HG02610 (cell line): Measurements from ENCODE around the gene HOOK2.
"Not testable (repeated sequence)": the region's sequence is repeated elsewhere in the genome, so short reads cannot be mapped to it uniquely, and the experiment has no call there.

Experiments
- ATAC-seq: cut with Tn5 transposase; IDR thresholded peaks from one replicate; pipeline ENCODE4 v1.9.1; 2021; ENCODE audit warnings: mild to moderate bottlenecking, moderate library complexity; ENCODE audit not compliant: unreplicated experiment

The HOOK2 gene

GRCh38 chr19:12722566-12723380, 52.6 kb downstream of the HOOK2 start:
- ATAC-seq, result peak; percentile 68

DNA sequence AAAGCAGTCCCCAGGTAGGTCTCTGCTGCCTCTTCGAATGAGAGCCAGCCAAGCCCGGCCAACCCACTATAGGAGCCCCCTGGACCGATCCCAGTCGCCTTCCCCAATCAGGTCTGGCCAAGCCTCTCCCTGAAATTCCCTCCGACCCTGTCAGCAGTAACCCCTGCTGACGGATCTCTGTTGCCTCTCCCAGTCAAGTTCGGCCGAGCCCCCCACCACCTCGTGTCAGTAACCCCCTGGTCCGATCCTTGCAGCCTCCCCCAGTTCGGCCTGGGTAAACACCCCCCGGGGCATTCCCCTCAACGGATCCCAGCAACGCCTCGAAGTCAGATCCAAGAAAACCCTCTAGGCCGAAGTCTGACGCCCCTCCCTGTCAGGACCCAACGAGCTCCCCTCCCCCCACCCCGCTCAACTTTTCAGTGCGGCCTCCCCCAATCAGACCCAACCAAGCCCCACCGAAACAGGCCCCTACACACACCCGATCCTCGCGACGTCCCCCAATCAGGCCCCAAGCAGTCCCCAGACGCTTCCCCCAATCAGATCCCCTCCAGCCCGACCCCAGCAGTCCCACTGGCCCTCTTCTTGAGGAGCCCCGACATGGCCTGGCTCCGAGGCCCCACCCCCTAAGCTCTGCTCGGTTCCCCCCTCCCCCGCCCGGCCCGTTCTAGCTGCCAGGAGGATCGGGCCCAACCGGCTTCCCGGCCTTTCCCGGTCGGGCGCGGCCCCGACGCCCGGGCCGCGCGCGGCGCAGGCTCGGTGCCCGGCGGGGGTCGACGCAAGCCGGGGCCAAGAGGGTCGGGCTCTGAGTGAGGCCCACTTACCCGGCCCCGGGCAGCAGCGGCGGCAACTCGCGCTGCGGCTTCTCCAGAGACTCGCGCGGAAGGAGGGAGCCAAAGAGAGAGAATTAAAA, 53.4 kb downstream of the HOOK2 start:
- peak; percentile 9 for ATAC-seq

DNA sequence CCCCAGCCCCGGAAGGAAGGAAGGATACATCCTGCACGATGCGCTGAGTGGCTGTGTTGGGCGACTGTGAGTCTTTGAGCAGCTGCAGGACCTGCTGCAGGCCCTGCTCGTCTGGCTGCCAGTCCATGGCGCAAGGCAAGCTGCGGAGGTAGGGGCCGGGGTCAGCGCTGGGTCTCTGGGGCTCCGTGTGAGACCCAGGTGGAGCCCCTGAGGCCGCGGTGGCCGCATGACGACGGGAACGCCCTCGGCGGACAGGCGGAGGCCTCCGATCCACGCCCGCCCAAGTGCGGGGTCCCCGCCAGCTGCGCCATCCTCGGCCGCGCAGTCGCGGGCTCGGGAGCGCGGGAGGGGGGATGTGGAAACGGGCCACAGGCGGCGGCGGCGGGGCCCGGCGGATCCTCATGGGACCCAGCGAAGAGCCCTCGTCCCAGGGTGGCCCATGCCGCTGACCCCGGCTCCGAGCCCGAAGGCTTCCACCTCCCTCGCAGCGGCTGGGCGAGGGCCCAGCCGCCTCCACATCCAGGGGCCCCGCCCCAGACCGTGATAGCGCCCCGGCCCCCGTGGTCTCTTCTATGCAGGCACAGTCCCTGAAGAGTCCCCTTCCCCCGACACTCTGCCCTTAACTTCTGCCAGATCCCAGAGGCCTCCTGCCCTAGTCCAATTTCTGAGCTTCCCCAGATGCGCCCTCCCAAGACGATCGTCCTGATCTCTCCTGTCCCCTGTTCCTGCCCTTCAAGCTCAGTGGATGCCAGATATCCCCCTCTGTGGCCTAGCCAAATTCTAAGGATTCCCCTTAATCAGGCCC, 54.3 kb downstream of the HOOK2 start:
- ATAC-seq, result no peak

DNA sequence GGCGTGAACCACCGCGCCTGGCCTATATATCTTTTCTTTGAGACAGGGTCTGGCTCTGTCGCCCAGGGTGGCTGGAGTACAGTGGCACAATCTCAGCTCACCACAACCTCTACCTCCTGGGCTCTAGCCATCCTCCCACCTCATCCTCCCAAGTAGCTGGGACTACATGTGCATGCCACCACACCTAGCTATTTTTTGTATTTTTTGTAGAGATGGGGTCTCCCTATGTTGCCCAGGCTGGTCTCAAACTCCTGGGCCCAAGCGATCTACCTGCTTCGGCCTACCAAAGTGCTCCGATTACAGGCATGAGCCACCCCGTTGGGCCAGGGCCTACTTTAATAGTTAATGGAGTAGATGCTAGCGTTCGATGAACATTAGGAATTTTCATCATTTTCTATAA, 55.1 kb downstream of the HOOK2 start:
- no peak for ATAC-seq

GRCh38 chr19:12715929-12716328, 59.4 kb downstream of the HOOK2 start:
- no peak for ATAC-seq

DNA sequence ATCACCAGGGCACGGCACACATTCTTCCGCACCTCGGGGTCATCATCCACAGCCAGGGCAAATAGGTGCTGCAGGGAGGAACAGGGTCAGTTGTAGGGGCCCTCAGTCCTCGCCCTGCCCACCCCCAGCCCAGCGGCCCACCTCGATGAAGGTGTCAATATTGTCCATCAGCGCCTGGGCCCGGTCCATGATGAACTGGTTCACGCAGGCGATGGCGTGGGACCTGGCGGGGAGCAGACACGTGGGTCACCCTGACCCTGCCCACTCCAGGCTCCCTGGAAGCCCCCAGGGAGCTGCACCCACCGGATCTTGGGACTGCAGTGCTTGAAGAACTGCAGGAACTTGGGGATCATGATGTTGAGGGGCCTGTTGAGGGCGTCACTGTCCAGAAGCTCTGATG, 60.2 kb downstream of the HOOK2 start:
- ATAC-seq, result no peak

DNA sequence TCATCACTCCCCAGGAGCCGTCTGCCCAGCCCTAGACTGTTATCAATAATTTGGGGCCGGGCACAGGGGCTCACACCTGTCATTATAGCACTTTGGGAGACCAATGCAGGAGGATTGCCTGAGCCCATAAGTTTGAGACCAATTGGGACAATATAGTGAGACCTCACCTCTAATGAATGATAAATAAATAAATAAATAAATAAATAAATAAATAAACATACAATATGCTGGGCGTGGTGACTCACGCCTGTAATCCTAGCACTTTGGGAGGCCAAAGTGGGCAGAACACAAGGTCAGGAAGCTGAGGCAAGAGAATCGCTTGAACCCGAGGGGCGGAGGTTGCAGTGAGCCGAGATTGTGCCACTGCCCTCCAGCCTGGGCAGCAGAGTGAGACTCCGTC, 62.0 kb downstream of the HOOK2 start:
- ATAC-seq, result not testable (repeated sequence)
